Measurements from ENCODE around the gene TKT.

TKT gene

GRCh38 chr3:53195602-53196574 lies 59.9 kb downstream of the TKT start:
- no peak overlapping the region for H3K4me3 ChIP-seq (ENCODE audit: low read length)
- TF ChIP-seq ZNF274 (IDR thresholded peaks at IDR 0.05; ENCODE audit: low read depth, low read length): no peak

GRCh38 chr3:53195066-53195450 lies 60.8 kb downstream of the TKT start:
- no peak for TF ChIP-seq ZNF274 (IDR thresholded peaks at IDR 0.05; ENCODE audit: low read depth, low read length)
- no peak overlapping the region for H3K4me3 ChIP-seq (ENCODE audit: low read length)

- no peak for TF ChIP-seq ZNF274 (IDR thresholded peaks at IDR 0.05; ENCODE audit: low read depth, low read length)
- H3K4me3 ChIP-seq (ENCODE audit: low read length): no peak overlapping the region
These were observed 61.4 kb downstream of the TKT start for GRCh38 chr3:53194210-53195065.

- no peak for TF ChIP-seq ZNF274 (IDR thresholded peaks at IDR 0.05; ENCODE audit: low read depth, low read length)
- no peak overlapping the region for H3K4me3 ChIP-seq (ENCODE audit: low read length)
These were observed 62.2 kb downstream of the TKT start for GRCh38 chr3:53193466-53194209.

DNA sequence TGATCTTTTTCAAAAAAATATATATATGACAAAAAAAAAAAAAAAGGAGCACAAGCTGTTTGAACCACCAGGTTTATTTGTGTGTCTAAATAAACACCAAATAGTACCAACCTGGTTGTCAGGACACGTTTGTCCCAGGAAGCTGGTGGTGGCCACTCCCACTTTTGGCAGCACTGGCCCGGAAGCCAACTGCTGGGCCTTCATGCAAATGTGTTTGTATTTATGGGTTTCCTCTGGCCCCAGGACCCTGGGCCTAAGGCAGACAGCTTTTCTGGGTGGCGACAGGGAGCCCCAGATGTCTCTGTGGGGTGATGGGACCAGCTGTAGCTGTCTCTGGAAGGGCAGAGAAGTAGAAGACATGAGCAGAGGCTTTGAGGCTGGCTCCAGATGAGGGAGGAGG lies 63.2 kb downstream of the TKT start:
- TF ChIP-seq ZNF274 (IDR thresholded peaks at IDR 0.05; ENCODE audit: low read depth, low read length): no peak
- H3K4me3 ChIP-seq (ENCODE audit: low read length): no peak overlapping the region; the same call in 1 of the 2 replicates

DNA sequence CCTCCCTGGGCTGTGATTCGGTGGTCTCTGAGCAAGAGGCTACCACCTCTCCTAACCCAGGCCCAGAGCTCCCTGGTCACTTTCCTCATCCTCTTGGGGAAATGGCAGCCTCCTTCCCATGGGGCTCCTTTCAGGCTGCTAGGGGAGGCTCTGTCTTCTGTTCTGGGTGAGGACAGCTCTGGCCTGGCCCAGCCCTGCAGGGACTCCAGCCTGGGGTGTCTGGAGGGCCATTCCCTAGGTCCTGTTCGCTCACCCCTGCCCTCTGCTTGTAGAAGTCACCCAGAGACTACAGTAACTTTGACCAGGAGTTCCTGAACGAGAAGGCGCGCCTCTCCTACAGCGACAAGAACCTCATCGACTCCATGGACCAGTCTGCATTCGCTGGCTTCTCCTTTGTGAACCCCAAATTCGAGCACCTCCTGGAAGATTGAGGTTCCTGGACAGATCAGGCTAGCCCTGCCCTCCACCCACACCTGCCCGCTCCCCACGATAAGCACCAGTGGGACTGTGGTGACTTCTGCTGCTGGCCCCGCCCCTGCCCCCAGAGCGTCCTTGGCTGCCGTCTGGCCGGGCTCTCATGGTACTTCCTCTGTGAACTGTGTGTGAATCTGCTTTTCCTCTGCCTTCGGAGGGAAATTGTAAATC lies 63.9 kb downstream of the TKT start:
- no peak for TF ChIP-seq ZNF274 (IDR thresholded peaks at IDR 0.05; ENCODE audit: low read depth, low read length)
- H3K4me3 ChIP-seq (ENCODE audit: low read length): no peak overlapping the region

GRCh38 chr3:53190659-53191058 lies 65.2 kb downstream of the TKT start:
- no peak overlapping the region for H3K4me3 ChIP-seq (ENCODE audit: low read length)
- TF ChIP-seq ZNF274 (IDR thresholded peaks at IDR 0.05; ENCODE audit: low read depth, low read length): no peak

- no peak overlapping the region for H3K4me3 ChIP-seq (ENCODE audit: low read length)
- TF ChIP-seq ZNF274 (IDR thresholded peaks at IDR 0.05; ENCODE audit: low read depth, low read length): no peak
These were observed 66.5 kb downstream of the TKT start for GRCh38 chr3:53189276-53189675.

DNA sequence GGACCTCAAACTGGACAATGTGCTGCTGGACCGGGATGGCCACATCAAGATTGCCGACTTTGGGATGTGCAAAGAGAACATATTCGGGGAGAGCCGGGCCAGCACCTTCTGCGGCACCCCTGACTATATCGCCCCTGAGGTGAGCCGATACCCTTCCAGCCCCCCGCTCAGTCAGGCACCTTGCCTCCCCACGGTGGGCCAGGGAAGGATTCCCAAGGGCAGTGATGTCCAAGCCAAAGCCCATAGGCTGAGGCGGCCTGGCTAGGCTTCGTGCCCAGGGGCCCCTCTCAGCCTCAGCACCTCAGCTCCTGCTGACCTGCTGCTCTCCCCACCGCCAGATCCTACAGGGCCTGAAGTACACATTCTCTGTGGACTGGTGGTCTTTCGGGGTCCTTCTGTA lies 67.1 kb downstream of the TKT start:
- TF ChIP-seq ZNF274 (IDR thresholded peaks at IDR 0.05; ENCODE audit: low read depth, low read length): no peak
- no peak overlapping the region for H3K4me3 ChIP-seq (ENCODE audit: low read length)

GRCh38 chr3:53188136-53188685 lies 67.6 kb downstream of the TKT start:
- no peak overlapping the region for H3K4me3 ChIP-seq (ENCODE audit: low read length)
- TF ChIP-seq ZNF274 (IDR thresholded peaks at IDR 0.05; ENCODE audit: low read depth, low read length): no peak

- no peak for TF ChIP-seq ZNF274 (IDR thresholded peaks at IDR 0.05; ENCODE audit: low read depth, low read length)
- no peak overlapping the region for H3K4me3 ChIP-seq (ENCODE audit: low read length)
These were observed 68.4 kb downstream of the TKT start for GRCh38 chr3:53187430-53187829.

DNA sequence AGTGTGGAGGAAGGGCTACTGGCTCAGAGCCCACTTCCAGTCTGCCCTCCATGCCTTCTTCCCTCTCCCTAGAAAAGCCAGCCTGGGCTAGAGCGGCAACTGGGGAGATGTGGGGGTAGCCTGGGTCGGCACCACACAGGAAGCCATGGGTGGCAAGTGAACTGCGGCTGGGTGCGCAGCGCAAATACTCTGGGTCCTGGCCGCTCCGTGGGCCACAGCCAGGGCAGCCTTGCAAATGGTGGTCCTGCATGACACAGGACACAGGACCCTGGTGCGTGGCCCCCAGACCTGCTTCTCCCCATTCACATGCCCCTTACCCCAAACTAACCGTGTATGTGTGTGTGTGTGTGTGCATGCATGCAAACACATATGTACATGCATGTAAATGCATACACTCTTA lies 69.1 kb downstream of the TKT start:
- no peak overlapping the region for H3K4me3 ChIP-seq (ENCODE audit: low read length)

GRCh38 chr3:53185761-53186465 lies 69.9 kb downstream of the TKT start:
- TF ChIP-seq ZNF274 (IDR thresholded peaks at IDR 0.05; ENCODE audit: low read depth, low read length): no peak
- H3K4me3 ChIP-seq (ENCODE audit: low read length): no peak overlapping the region

More for the DNA sequence above, 69.1 kb downstream of the TKT start:
- TF ChIP-seq ZNF274 (IDR thresholded peaks at IDR 0.05; ENCODE audit: low read depth, low read length): no peak

Measured in GM08714 (cell line).